HG03097 (cell line): ENCODE results near the gene ZNF775.

Experiments used
- ATAC-seq: cut with Tn5 transposase; IDR thresholded peaks from one replicate; pipeline ENCODE4 v1.9.1; 2021; ENCODE audit not compliant: unreplicated experiment, low FRiP score

ZNF775 gene

DNA sequence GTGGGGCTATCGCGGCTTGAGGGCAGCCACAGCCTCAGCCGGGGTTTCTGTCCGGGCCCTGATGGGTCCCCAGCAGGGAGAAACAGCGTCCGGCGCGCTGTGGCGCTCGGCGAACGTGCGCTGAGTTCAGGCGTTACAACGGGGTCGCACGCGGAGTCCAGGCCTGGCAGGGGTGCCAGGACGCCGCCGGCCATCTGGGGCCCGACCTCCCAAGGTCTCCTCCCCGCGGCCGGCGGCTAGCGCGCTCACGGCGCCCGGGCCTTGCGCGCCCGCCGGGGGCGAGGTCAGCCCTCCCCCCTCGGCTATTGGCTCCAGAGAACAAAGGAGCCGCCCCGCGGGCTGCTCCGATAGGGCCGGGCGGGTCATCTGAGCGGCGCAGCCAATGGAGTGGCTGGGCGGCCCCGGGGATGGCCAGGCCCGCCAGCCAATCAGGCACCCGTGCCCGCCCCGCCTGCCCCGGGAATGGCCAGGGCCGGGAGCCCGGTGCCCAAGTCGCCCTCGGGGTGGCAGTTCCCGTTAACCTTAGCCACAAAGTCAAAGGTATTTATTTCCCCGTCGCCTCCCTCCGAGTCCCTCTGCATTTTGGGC lies at the start of gene ZNF775:
ZNF775 (plus strand) TSS at position 478 of the 588 bp plus-strand sequence. CDS start 9,141 bp downstream, outside the sequence.
- ATAC-seq: peak; percentile 66

DNA sequence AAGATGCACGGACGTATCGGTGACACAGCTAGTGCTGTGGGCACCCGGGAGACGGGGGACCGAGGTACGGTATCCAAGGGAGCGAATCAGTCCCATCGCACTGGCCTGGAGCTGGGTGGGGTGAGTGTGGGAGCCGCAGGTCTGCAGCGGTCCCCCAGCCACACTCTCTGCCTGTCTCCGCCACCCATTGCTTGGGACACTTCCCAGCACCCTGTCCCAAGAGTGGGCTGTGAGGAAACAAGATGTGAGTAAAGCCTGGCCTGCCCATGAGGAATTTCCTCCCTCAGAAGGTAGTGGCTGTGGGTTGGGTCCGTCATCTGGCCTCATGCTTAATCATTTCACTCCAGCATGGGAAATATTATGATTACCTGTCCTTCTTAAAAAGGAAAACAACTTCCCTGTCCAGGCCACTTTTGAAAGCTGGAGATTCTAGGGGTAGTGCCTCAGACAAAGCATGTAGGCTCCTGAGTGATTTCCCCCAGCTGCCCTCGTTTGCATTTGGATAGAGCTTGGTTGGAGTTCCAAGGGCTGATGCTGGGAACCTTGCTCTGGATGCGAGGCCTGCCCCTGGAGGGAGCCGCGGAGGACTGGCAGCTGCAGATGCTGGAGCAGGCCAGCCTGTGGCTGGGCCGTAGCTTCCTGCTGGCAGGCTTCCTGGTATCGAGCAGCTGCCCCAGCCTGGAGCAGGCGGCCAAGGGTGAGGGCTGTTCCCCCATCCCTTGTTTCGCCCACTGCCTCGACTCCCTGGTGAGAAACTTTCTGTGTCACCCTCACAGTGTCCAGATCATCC lies 49.6 kb upstream of the ZNF775 start:
- ATAC-seq: no peak

DNA sequence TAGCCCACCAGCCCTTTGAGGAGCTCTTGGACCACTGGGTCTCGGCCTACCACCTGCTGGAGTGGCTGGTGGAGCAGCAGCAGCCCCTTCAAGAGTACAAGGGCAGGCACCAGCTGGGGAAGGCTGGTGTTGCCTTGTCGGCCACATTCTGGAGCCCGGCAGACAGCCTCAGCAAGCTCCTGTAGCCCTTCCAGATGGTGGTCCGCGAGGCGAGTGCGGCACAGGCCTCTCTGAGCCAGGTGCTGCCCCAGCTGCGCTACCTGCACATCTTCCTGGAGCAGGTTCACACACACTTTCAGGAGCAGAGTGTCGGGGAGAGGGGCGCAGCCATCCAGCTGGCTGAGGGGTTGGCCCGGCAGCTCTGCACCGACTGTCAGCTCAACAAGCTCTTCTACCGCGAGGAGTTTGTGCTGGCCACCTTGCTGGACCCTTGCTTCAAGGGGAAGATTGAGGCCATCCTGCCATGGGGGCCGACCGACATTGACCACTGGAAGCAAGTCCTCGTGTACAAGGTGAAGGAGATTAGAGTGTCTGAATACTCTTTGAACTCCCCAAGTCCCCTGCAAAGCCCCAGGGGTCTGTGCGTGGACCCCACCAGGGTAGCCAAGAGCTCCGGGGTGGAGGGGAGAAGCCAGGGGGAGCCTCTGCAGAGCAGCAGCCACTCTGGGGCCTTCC lies 48.8 kb upstream of the ZNF775 start:
- ATAC-seq: no peak

DNA sequence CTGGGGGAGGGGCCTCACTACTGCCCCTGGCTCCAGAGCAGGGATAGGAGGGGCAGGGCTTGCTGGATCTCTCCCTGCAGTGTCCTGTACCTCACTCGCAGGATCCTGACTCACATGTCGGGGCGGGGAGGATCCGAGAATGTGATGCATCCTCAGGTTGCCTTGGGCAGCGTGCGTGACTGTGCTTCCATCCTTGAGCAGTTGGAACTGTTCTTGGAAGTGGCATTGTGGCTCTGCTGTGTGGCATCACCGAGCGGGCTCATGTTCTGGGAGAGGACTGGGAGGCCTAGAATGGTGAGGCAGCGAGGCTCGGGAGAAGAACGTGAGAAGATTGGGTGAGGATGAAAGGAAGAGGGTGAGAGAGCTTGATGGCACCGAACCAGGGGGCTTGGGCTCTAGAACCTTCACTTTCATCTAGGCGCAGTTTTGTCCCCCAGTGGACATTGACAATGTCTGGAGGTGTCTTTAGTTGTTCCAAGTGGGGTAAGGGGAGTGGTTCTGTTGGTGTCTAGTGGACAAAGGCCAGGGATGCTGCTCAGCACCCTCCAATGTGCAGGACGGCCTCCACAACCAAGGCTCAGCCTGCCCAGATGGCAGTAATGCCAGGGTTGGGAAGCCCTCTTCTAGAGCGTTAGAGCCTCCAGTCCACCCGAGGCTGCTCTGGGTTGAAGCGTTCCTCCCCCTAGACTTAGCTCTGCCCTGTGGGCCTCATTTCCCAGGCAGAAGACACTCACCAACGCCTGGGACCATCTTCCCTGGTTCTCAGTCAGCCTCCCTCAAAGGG lies 46.1 kb upstream of the ZNF775 start:
- ATAC-seq: no peak

DNA sequence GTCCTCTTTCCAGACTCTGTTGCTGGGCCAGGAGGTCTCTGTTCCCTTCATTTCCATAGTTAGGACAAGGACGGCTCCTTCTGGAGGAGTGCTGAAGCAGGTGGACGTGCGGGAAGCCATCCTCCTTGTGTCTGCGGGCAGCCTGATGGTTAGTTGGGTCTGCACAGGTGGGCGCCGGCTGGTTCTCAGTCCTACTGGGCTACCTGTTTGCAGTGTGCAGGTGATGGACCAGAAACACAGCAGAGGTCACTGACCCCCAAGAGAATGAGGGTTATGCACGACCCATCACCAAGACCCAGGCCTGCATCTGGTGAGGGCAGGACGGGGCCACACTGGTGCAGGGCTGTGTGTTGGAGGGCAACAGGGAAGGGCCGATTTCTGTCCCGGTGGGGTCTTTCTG lies 45.5 kb upstream of the ZNF775 start:
- no peak for ATAC-seq

DNA sequence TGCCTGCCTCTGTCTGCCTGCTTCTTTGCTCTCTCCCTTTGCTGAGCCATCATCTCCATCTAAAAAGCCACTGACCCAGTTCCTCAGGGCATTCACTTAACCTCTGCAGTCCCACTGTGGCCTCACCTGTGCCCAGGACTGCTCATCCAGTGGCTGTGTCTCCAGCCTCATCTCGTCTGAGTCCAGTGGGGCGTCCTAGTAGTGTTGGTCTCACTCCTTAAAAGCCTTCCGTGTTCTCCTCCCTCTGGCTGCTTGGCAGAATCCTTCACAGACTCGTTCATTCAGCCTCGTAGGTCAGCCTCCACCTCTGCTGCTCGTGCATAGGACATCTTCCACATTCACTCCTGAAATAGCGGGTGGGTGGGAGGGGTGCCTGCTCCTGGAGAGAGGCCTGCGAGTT lies 45.0 kb upstream of the ZNF775 start:
- no peak for ATAC-seq

DNA sequence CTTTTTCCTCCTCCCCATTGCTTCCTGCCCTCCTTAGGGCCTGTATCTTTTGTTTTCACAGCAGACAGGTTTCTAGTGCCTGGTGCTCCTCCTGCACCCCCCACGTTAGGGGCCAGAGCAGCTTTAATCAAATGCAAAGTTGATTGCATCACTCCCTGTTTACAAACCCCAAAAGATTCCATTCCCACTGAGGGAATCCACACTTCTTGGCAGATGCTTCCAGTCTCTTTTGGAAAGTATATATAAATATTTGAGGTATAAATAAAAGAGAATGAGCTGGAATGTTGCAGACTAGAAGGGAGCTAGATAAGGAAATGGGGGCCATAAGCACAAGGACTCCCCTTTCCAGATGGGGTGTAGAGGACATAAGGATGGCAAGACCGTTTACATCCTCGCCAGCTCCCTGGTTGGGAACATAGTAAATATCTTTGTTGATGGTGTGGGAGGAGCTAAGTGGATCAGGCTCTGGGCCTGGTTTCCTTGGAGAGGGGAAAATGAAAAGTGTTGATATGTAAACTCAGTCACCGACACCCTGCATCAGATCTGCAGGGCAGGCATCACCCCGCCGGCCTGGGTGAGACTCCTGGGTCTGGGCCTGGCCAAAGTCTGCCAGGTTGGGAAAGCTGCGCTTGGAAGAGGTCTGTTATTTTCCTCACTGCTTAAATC lies 43.9 kb upstream of the ZNF775 start:
- ATAC-seq: no peak

DNA sequence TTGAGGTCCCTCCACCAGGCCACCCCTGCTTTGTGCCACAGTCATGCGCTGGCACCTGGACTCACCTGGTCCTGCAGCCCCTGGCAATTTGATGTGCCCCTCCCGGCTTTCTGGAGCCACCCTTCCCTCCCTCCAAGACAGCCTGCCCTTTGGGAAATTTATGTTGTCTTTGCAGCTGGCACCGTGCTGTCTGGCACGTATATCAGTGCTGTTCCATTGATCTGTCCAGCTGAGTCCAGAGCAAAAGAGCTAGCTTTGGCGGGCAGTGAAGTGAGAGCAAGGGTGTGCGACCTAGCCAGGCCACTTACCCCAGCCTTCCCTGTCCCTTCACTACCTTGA lies 43.4 kb upstream of the ZNF775 start:
- ATAC-seq: no peak

DNA sequence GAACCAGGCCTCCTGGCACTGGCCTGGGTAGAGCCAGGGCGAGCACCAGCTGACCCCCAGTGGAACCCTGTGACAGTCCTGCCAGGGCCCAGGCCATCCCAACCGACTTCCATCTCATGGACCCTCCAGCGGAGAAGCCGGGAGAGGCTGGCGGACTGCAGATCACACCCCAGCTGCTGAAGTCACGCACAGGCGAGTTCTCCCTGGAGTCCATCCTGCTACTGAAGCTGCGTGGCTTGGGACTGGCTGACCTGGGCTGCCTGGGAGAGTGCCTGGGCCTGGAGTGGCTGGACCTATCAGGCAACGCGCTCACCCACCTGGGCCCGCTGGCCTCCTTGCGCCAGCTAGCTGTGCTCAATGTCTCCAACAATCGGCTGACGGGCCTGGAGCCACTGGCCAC lies 42.4 kb upstream of the ZNF775 start:
- ATAC-seq: no peak

DNA sequence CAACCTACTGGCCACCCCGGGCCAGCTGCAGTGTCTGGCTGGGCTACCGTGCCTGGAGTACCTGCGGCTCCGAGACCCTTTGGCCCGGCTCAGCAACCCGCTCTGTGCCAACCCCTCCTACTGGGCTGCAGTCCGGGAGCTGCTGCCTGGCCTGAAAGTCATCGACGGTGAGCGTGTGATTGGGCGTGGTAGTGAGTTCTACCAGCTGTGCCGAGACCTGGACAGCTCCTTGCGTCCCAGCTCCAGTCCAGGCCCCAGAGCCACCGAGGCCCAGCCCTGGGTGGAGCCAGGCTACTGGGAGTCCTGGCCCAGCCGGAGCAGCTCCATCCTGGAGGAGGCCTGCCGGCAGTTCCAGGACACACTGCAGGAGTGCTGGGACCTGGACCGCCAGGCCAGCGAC lies 42.0 kb upstream of the ZNF775 start:
- no peak for ATAC-seq

DNA sequence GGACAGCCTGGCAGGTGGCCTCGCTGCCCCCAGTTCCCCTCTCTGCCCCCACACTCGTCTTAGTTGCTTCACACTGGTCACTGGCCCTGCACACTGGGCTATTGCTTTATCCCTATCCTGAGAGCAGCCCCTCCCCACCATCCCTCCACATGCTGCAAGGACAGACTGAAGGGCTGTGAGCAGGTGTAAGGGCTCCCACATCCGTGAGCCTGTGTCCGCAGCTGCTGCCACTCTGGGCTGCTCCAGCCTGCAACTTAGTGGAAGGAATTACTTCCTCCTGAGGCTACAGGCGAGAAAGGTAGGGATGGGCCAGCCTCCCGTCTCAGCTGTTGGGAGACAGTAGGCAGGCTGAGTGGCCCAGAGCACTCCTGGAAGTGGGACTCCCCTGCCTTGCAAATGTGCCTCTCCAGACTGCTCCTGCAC lies 41.5 kb upstream of the ZNF775 start:
- no peak for ATAC-seq

DNA sequence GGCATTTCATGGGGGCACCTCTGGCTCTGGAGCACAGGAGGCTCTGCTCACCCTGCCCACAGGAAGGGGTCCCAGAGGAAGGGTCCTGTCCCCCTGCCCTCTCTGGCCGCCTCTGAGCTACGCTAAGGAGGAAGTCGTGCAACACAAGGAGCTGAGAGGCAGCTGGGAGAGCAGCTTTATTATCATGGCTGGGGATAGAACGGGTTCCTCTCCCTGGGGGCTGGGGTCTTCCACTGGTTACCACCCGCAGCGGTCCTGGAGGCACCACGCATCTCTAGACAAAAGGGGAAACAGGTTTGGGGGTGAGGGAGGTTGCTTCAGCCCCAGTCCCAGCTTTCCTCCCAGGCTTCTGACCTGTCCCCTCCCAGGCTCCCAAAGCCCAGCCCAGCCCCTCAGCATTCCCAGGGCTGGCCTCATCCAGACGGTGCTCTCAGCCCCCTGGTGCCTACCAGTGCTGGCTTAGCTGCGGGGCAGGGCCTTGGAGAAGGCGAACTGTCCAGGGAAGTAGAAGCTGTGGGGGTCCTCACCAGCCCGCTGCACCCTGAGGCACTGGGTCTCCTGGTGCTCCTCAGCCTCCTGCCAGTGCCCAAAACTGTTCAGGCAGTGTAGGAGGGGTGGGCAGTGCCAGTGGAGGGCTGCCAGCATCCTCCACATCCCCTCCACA lies 40.8 kb upstream of the ZNF775 start:
- no peak for ATAC-seq

DNA sequence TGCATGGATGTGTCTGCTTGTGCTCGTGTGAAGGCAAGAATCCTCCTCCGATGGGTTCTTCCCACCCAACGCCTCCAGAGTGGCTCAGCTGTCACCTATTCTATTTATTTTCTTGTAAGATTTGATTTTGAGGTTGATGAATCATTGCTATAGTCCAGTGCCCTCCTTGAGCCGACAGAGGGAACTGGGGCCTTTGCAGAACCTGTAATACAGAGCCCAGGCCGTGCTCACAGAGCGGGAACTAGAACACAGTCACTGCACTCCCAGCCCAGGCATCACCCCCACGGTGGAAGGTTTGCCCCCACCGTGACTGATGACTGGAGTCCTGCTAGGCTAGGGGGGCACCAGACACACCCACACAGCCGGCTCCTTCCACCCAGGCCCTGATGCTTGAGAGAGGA lies 39.7 kb upstream of the ZNF775 start:
- ATAC-seq: no peak

DNA sequence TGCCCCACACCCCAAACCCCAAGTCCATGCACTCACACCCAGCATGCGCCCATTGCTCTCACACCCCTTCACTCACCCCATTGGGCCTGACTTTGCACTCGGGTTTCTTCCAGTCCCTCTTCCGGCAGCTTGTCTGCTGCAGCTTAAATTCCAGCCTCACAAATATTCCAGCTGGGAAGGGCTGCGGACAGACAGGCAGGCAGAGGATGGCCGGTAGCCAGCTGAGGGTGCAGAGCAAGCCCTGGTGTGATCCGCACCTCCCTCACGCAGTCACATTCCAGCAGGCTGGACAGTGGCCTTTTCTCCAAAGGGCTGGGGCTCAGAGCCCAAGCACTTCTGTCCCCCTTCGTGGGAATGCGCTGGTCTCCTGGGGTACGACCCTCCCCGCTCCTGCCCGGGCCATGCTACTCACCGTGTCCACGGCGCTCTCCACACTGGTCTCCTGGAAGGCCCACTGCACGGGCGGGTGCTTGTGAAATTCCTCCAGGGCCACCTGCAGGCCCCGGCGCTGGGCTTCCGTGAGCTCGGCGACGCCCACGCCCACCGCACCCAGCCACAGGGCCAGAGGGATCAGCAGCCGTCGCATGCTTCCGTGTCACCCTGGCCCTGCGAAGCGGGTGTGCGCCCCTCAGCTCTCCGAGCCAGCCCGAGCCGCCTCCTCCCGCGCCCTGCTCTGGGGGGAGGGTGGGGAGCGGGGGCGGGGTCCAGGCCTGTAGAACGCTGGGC lies 38.9 kb upstream of the ZNF775 start:
- no peak for ATAC-seq

DNA sequence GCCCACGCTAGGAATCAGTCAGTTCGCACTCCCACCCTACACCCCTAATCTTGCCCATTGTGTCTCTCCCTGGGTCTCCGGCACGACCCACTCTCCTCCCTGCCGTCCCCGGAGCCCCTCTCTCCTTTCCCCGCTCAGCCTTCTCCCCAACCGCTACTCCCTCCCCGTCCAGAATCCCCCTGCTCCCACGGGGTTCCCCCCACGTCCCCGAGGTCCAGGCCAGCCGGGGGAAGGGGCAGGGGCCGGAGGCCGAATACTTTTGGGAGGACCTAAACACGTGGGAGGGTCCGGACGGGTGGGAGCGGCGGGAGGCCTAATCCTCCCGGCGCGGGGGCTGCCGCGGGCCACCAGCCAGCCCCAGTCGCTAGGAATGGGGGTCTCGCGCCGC lies 38.3 kb upstream of the ZNF775 start:
- ATAC-seq: no peak

DNA sequence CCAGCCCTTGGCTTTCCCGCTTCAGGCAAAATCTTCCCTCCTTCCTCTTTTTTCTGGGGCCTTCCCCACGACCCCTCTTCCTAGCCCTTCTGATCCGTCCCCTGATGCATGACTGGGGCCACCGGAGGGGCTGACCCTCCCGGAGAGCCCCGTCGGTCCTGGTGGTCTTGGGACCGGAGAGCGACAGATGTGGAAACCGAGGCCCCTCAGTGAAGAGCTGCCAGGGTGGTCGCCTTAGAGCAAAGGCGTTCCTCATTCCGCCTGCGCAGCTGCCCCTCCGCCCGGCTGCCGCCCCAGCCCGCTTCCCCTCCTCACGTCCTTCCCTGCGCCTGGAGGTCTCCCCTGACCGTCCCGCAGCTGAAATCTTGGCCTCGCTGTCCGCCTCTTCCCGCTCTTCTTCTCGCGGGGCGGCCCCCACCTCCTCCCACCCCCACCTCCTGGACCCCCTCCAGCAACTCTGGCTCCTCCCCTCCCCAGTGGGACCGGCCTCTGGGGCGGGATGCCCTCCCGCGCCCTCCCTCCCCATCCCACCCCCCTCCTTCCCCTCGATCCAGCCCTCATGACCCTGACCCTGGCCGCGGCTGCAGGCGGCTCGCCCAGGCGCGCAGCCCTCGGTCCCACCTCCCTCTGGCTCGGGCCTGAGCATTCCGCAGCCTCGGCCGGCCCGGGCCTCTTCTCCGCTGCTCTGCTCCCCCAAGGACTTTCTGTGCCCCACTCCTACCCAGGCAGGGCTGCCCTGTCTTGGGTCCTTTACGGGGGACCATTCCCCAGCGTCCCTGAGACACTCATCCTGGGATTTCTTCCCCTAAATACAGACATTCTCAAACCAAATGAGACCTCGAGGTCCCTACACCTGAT lies 37.6 kb upstream of the ZNF775 start, which contains the start of gene RARRES2:
RARRES2 (minus strand) TSS at position 367 of the 858 bp plus-strand sequence. CDS start 1,020 bp downstream, outside the sequence.
- no peak for ATAC-seq

DNA sequence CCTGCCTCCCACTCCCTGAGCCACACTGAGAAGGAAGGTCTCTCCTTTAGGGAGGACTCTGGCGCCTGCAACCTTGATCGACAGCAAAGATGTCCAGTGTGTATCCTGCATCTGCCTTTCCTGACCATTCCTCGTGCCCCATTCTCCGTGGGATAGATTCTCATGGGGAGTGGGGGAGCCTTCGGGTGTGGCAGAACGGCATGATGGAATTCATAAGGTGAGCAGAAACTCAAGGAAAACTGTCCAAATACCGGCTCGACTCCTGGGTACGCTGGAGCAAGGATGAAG lies 37.1 kb upstream of the ZNF775 start:
- no peak for ATAC-seq

DNA sequence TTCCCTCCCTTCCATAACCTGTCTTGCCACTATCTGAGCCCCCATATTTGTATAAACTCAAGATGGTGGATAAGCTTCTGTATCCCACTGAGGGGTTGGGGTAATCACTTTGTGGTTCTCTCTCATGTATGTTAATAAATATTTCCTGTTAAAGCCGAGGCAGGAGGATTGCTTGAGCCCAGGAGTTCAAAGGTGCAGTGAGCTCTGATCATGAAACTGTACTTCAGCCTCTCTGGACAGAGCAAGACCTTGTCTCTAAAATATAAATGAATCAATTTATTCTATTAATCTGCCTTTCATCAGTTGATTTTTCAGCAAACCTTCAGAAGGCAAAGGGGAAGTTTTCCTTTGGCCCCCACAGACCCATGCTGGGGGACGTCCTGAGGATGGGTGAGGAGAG lies 35.9 kb upstream of the ZNF775 start:
- ATAC-seq: no peak

DNA sequence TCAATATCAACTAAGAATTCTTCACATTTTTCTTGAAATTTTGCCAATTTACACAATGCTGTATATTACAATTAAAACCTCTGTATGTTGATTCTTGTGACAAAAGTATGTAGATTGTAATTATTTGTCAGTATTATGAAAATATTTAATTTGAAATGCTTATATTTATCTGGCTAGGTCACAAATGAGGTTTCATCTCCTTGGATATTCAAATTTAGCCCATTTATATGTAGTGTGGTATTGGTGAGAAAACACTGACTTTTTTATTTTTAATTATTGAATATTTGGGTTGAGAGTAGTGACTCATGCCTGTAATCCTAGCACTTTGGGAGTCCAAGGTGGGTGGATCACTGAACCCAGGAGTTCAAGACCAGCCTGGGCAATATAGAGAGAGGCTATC lies 34.8 kb upstream of the ZNF775 start:
- no peak for ATAC-seq
